Mesenteric fat pad (tissue), 1 donor: ENCODE data around the gene LOXL3. TPM values are rescaled to one million over a fixed set of nuclear protein-coding genes. Genes with fewer than 3 reads are reported as not detected.

ENCODE experiments used
- DNase-seq: peaks from one replicate; pipeline ENCODE4 v3.0.0-alpha.2; 2020; ENCODE audit warnings: low spot score
- total RNA-seq: library from RNA; stranded (reverse); fragmentation: NEBNext Ultra II Directional; extraction: Animal tissue kit (Norgen Biotek cat#: 25700); gene quantifications from one replicate; pipeline ENCODE4 v1.2.1, GENCODE V29; 2021
- donor health status: DM: yes; HTN: yes; CAD: no.

The LOXL3 gene
- total RNA-seq, 1 donor from 2014 or later: 8.2 TPM

DNA sequence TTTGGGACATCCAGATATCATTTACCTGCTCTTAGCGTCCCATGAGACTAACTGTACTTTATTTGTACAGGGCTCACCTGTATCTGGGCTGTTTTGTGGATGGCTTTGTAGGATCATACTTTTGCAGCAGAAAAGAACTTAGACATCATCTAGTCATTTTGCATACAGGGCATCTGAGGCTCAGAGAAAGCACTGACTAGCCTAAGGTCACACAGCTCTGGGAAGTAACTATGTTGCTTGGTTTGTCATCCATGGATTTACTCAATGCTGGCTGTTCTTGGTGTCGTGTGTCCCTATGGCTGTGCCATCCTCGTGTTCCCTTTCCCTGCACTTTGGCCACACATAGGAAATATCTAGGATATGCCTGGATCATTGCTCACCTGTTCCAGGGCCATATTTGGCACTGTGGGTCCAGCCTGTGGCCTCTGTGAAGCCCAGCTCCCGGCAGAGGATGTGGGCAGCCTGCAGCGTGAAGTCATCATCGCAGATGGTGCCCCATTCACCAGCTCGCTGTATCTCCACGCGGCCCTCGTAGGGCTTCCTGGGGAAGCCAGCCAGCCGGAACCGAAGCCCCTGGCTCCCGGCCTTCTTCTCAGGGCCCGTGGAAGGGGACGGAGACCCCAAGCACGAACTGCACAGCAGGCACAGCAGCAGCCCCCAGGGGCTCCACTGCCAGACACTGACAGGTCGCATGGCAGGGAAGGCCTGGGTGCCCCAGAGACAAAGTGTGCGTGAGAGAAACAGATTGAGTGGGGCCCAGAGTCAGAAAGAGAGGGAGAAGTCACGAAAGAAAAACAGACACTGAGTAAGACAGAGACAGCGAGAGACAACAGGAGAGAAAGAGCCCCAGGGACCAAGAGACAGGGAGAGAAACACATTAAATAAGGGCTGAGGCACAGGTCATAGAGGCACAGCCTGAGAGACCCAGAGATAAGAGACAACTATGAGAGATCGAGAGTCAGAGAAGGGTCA, 1.5 kb downstream of the LOXL3 start:
- no peak for DNase-seq

DNA sequence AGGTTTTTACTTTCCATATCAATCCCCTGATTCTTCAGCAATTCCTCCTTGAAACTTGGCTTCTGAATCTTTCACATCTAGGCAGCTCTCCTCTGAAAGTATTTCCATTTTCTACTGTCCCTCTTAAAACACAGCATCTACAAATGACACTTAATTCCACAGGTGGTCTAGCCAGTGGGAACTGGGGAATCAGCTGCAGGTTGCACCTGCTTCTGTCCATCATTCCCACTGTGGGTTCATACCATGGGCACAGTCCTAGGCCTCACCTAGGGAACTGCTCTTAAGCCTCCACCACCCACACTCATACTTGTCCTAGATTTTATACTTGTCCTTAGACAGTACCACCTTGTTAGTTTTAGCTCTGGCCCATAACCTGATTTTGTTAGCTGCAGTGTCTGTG, 2.2 kb downstream of the LOXL3 start:
- no peak for DNase-seq

DNA sequence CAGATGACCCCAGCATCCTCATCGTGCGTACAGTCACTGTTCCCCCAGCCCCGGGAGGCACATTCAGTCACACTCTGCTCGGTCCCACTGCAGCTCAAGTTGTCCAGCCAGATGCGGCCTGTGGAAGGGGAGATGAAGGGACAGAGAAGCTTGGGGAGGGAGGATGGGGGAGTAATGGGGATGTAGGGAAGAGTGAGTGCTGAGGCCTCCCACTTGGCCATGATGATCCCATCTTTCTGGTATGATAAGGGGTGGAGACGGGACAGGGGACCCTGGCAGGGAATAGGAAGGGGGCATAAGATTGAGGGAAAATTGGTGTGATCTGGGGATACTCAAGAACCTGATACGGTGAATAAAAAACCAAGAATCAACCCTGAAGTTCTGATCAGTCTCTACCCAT, 3.5 kb downstream of the LOXL3 start:
- DNase-seq: no peak

GRCh38 chr2:74548900-74549826, 4.6 kb downstream of the LOXL3 start:
- no peak for DNase-seq

GRCh38 chr2:74548285-74548899, 5.3 kb downstream of the LOXL3 start:
- no peak for DNase-seq

DNA sequence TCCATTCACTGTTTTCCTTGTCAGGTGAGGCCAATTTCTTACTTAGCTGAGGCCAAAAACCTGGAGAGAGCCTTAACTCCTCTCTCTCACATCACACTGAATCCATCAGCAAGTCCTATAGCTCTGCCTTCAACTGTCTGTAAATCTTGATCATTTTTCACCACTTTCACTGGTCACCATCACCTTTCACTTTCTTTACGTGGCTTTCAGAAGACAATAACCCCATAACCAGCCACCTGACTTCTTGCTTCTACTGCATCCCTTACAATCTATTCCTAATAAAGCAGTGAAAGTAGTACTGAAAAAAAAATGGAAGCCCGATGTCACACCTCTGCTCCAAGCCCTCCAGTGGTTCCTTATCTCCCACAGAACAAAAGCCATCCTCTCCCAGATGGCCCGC, 7.7 kb downstream of the LOXL3 start:
- DNase-seq: no peak

- no peak for DNase-seq
Observed at GRCh38 chr2:74544634-74545033, 9.1 kb downstream of the LOXL3 start.

DNA sequence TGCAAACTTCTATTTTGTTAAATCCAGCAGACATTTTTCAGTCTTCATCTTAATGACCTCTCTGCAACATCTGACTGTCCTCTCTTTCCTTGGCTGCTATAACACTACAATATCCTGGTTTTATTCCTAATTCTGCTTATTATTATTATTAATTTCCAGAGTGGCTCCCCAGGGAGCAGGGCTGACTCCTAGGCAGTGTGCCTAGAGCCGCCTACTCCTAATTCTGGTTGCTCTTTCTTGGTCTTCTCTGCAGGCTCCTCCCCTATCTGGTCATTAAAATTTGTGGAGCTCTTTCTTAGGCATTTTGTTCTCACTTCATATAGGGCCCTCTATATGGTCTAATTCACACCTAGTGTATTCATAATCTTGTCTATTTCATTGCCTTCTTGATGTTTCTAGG, 10.8 kb downstream of the LOXL3 start:
- no peak for DNase-seq

DNA sequence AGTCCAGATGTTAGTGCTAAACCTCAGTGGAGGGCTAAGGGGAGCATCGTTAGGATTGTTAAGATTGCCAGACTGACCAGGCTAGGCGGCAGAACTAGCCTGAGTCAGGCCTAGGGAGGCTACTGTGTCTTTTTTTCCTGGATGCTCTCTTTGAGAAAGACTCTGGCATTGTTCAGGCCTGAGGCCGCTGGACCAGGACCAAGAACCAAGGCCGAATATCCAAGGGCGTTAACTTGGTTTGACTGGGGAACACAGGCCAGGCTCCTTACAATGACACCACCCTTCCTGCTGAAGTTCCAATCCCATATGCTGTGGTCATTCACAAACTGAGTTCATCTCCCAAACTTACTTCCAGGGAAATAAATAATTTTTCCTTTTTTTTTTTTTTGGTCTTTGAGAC, 13.5 kb downstream of the LOXL3 start:
- no peak for DNase-seq

DNA sequence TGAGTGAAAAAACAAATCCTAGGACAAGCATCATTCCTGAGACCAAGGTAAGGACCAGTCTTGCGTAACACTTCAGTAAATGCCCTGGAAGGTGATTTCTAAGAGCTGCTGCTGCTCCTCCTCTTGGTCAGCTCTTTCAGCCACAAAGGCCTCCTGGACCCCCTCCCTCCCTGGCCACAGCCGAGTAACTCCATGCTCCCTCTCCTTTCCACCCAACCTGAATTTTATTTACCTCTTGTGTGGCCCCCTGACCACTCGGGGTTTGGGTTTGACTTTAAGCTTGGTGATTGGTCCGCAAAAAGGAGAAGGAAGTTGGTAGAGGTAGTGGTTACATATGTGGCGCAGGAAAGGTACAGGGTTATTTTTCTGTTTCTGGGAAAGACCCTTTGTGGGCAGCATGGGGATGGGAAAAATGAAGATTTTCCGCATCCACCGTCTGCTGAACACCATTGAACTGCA, 14.8 kb downstream of the LOXL3 start:
- DNase-seq: no peak

- DNase-seq: no peak
Observed at GRCh38 chr2:74537140-74537539, 16.6 kb downstream of the LOXL3 start.

GRCh38 chr2:74536166-74536950, 17.4 kb downstream of the LOXL3 start:
- no peak for DNase-seq

- no peak for DNase-seq
Observed at GRCh38 chr2:74535440-74535965, 18.2 kb downstream of the LOXL3 start.

- DNase-seq: no peak
Observed at GRCh38 chr2:74534411-74534810, 19.3 kb downstream of the LOXL3 start.

DNA sequence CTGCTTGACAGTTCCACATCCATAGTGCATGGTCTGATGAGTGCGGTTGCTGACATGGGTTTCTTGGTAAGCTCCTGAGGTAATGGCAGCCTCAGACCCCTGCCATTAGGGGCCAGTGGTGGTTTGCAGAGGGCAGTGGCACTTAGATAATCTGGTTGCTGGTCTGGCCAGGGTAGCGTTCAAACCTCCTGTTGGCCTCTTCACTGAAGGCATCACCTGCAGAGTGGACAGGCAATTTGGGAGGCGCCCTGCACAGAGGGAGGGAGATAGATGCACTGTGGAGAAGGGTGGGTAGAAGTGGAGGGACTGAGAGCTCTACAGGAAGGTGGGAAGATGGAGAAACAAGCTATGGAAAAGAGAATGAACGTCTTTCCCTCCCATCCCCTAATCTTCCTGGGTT, 20.3 kb downstream of the LOXL3 start:
- DNase-seq: no peak

- no peak for DNase-seq
Observed at GRCh38 chr2:74532222-74532621, 21.5 kb downstream of the LOXL3 start.

GRCh38 chr2:74531666-74532065, 22.1 kb downstream of the LOXL3 start:
- DNase-seq: no peak

GRCh38 chr2:74530239-74531187, 23.2 kb downstream of the LOXL3 start:
- DNase-seq: no peak
